HFFc6 (cell line): Measurements from ENCODE around the gene MTA3. TPM values are rescaled to one million over a fixed set of nuclear protein-coding genes. Genes with fewer than 3 reads are reported as not detected.

Source experiments
- total RNA-seq, 6 experiments: library from RNA; stranded (reverse); fragmentation: NEBNext Ultra II Directional; extraction: Animal tissue kit (Norgen Biotek cat#: 25700); gene quantifications; 2 replicates in 1 of 6; 3 replicates in 5 of 6; pipeline ENCODE4 v1.2.3, GENCODE V29; 2021

The MTA3 gene
- total RNA-seq, 6 experiments from 2014 or later, result 26.2 to 33.4 (median 30.7) TPM

Other genes starting within 250 kb of the MTA3 start
- gene COX7A2L, start 207.4 kb upstream of the MTA3 start, total RNA-seq, result 100 to 1,000 TPM; 118 to 130 (median 125) TPM
- gene KCNG3, start 74.7 kb upstream of the MTA3 start, total RNA-seq, result not detected
- not detected for gene OXER1, start 195.5 kb downstream of the MTA3 start, total RNA-seq
- gene HAAO, start 224.0 kb downstream of the MTA3 start, total RNA-seq, result under 1 TPM in 4 of 6 experiments, not detected in 2; 0.30 to 0.58 (median 0.47) TPM